CD4-positive, alpha-beta T cell treated with Interferon gamma for 1 hour (primary cell): ENCODE data around the gene PBX1.

Source experiments
- DNase-seq: peaks from one replicate; pipeline ENCODE4 v3.0.0-alpha.2; 2020

Gene PBX1

GRCh38 chr1:164735315-164736052 is 176.5 kb downstream of the PBX1 start:
- no peak for DNase-seq

- DNase-seq, result no peak
These were observed 177.2 kb downstream of the PBX1 start for GRCh38 chr1:164736137-164736536.

GRCh38 chr1:164739189-164739588 is 180.2 kb downstream of the PBX1 start:
- no peak for DNase-seq

- DNase-seq, result no peak
These were observed 181.1 kb downstream of the PBX1 start for GRCh38 chr1:164740000-164740526.

- no peak for DNase-seq
These were observed 183.8 kb downstream of the PBX1 start for GRCh38 chr1:164742745-164743144.

- no peak for DNase-seq
These were observed 185.0 kb downstream of the PBX1 start for GRCh38 chr1:164743976-164744375.

GRCh38 chr1:164745736-164746135 is 186.8 kb downstream of the PBX1 start:
- no peak for DNase-seq

- no peak for DNase-seq
These were observed 187.6 kb downstream of the PBX1 start for GRCh38 chr1:164746632-164747031.

- no peak for DNase-seq
These were observed 189.4 kb downstream of the PBX1 start for GRCh38 chr1:164748253-164748899.

- DNase-seq, result no peak
These were observed 194.6 kb downstream of the PBX1 start for GRCh38 chr1:164753521-164754077.

GRCh38 chr1:164754088-164754600 is 195.2 kb downstream of the PBX1 start:
- DNase-seq, result no peak

GRCh38 chr1:164755690-164756089 is 196.7 kb downstream of the PBX1 start:
- no peak for DNase-seq

GRCh38 chr1:164756741-164757140 is 197.8 kb downstream of the PBX1 start:
- no peak for DNase-seq

GRCh38 chr1:164757625-164758024 is 198.6 kb downstream of the PBX1 start:
- no peak for DNase-seq

GRCh38 chr1:164759144-164759920 is 200.3 kb downstream of the PBX1 start:
- no peak for DNase-seq

- DNase-seq, result no peak
These were observed 201.0 kb downstream of the PBX1 start for GRCh38 chr1:164759979-164760469.

- no peak for DNase-seq
These were observed 201.6 kb downstream of the PBX1 start for GRCh38 chr1:164760569-164760968.

GRCh38 chr1:164761009-164761408 is 202.0 kb downstream of the PBX1 start:
- DNase-seq, result no peak

- DNase-seq, result no peak
These were observed 204.1 kb downstream of the PBX1 start for GRCh38 chr1:164763098-164763497.

- DNase-seq, result no peak
These were observed 205.3 kb downstream of the PBX1 start for GRCh38 chr1:164764333-164764732.

- DNase-seq, result no peak
These were observed 206.6 kb downstream of the PBX1 start for GRCh38 chr1:164765557-164765956.

GRCh38 chr1:164765992-164766720 is 207.2 kb downstream of the PBX1 start:
- no peak for DNase-seq
